Activated T-cell treated with anti-CD3 and anti-CD28 coated beads, Interleukin-2, amount 50 U/mL, for 4 hours (primary cell): ENCODE results near the gene SCARB1. TPM values are rescaled to one million over a fixed set of nuclear protein-coding genes. Genes with fewer than 3 reads are reported as not detected.

Experiments
- ATAC-seq, 2 donors: fragments of 200-7000 bp; cut with Tn5 transposase; one replicate each; pipeline ENCODE4 v1.10.0; 2021
- DNase-seq: peaks from one replicate; pipeline ENCODE4 v3.0.0-alpha.2; 2020
- H3K27me3 Mint-ChIP-seq: one replicate; pipeline ENCODE4 v1.8.0; 2021; ENCODE audit warnings: low read depth, mixed read lengths
- H3K36me3 Mint-ChIP-seq: one replicate; pipeline ENCODE4 v1.8.0; 2022; ENCODE audit warnings: mixed read lengths; ENCODE audit not compliant: insufficient read depth
- H3K4me1 Mint-ChIP-seq: one replicate; pipeline ENCODE4 v1.8.0; 2021; ENCODE audit warnings: low read depth, mixed read lengths
- H3K4me3 Mint-ChIP-seq: one replicate; pipeline ENCODE4 v1.8.0; 2021; ENCODE audit warnings: mild to moderate bottlenecking, moderate library complexity, mixed read lengths
- H3K9me3 Mint-ChIP-seq: one replicate; pipeline ENCODE4 v1.8.0; 2021; ENCODE audit warnings: mixed read lengths
- total RNA-seq, 3 donors: library from RNA; stranded (reverse); gene quantifications; one replicate each; pipeline ENCODE4 v1.2.1, GENCODE V29; 2021

SCARB1 gene
- total RNA-seq, 3 donors from 2014 or later: 17.0 to 29.9 (median 23.4) TPM

DNA sequence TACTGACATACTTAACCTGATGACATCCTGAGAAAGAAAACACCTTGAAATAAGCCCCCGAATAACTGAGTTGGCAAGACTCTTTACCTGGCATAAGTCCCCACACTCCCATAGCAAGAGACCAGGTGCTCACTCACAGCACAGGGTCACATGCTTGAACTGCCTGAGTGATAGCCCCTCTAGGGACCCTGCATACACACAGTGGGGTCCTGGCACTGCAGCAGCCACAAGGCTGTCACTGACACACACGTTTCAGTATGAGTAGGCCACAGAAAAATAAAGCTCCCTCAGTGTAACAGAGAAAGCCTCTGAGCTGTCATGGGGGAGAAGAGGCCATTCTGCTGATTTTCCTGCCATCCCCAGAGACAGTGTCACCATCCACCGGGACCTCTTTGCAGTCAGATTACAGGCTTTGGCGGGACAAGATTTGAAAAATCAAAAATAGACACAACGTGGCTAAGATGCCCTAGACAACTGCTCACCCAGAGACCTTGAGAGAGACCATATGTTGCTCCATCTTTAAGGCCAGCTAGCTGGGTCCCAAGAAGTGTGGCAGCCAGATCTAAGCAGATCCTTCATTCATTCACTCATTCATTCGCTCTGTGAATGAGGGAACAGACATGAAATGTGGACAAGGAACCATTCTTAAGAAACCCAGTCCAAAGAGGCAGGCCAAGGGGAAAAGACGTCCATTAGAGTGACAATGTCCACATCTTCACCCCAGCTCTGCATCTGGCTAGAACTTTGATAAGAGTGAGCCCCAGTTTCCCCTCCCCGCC, 1.6 kb downstream of the SCARB1 start:
- H3K4me1 Mint-ChIP-seq: peaks cover 18% of the 10 kb centered on the region
- DNase-seq: no peak
- H3K4me3 Mint-ChIP-seq: peak overlapping the region; percentile 80
- no peak for ATAC-seq
- H3K36me3 Mint-ChIP-seq: no peaks in the 10 kb centered on the region
- H3K9me3 Mint-ChIP-seq: no peaks in the 10 kb centered on the region
- H3K27me3 Mint-ChIP-seq: no peaks in the 10 kb centered on the region

DNA sequence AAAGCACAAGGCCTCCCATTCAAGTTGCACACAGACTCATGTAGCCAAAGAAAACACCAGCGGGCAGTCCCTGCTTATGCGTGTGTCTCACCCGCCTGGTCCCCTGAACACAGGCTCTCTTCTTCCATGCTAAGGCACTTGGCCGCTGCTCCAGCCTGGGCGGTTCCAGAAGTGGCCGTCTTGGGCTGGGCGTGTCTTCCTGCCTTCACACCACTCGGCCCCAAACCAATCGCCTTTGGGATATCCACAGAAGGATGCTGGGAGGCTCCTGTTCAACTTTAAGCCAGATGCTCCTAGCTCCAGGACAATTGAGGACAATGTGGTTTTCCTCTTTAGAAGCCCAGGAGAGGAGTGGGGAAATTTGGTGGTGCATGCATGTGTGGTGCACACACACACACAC, 2.2 kb downstream of the SCARB1 start:
- Mint-ChIP-seq H3K36me3 (no peaks in the 10 kb centered on the region), H3K4me1 (peaks cover 18% of the 10 kb centered on the region), H3K27me3 (no peaks in the 10 kb centered on the region), H3K4me3 (no peak overlapping the region), H3K9me3 (no peaks in the 10 kb centered on the region)
- ATAC-seq (no peak), DNase-seq (no peak)

DNA sequence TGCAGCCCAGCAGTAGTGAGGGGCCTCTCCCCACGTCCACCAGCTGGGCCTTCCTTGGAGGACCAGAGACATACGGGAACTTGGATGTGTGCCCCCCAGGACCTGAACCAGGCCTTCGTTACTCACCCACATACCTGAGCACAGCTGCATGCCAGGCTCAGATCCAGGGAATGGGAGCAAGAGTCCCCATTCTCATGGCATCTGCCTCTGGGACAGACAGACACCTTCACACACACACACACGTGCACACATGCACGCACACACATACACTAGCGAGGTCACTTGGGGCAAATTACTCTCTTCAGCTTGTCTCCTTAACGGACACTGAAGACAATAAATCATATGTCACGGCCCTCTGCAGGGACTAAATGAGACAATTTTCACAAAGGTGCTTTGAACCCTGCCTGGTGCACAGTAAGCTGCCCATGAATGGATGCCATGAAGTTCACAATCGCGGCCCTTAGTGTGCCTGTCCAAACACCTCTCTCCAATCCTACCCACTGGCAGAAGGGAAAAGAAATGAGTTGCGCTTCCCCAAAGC, 5.7 kb downstream of the SCARB1 start:
- Mint-ChIP-seq H3K4me3 (no peak overlapping the region), H3K27me3 (no peaks in the 10 kb centered on the region), H3K4me1 (peaks cover 14% of the 10 kb centered on the region), H3K36me3 (no peaks in the 10 kb centered on the region), H3K9me3 (no peaks in the 10 kb centered on the region)
- ATAC-seq (no peak), DNase-seq (no peak)

DNA sequence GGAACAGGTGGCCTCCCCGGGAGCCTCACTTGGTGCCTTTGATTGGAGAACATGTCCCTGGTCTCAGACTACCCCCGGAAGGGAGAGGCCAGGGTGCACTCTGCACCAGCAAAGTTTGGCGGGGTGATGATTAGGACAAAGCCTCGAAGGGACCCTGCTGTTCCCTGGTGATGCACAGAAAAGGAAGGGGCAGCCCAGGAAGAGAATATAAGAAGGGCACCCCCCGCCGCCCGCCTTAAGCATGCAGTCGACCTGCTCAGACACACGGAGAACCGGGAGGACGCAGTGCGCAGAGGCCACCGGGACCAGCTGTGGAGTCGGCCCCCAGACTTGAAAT, 6.9 kb downstream of the SCARB1 start:
- ATAC-seq (no peak), DNase-seq (no peak)
- H3K27me3 Mint-ChIP-seq: no peaks in the 10 kb centered on the region
- H3K4me3 Mint-ChIP-seq: no peak overlapping the region
- H3K4me1 Mint-ChIP-seq: peaks cover 7% of the 10 kb centered on the region
- H3K9me3 Mint-ChIP-seq: no peaks in the 10 kb centered on the region
- H3K36me3 Mint-ChIP-seq: no peaks in the 10 kb centered on the region

DNA sequence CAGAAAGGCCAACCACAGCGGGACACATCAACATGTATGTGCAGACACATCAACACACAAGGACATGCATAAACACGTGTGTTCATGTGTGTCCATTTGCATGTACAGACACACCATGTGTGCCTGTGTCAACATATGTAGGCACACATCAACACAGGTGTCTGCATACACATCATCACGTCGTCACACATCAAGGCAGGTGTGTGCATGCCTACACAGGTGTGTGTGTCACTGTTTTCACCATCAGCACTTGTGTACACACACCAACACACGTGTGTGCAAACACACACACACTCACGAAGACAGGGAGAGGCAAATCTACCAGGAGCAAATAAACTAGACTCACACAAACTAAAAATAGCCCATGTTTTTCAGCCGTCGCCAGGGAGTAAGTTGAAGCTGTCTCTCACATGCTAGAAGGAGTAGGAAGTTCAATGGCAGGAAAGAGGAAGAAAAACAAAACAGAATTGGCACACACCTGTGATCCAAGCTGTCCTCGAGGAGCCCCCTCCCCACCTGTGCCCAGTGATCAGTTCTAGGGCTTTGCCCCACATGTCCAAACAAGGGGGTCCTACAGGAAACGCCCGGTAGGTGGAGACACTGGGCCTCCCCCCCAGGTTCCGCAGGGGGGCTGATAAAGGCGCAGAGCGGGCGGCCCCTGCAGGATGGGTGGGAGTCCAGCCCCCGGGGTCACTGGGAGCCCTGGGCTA, 7.4 kb downstream of the SCARB1 start:
- ATAC-seq (peak in 1 of 2 donors; percentile 37), DNase-seq (no peak)
- H3K4me3 Mint-ChIP-seq: no peak overlapping the region
- H3K4me1 Mint-ChIP-seq: peaks cover 7% of the 10 kb centered on the region
- no peaks in the 10 kb centered on the region for H3K36me3 Mint-ChIP-seq
- H3K27me3 Mint-ChIP-seq: no peaks in the 10 kb centered on the region
- no peaks in the 10 kb centered on the region for H3K9me3 Mint-ChIP-seq

DNA sequence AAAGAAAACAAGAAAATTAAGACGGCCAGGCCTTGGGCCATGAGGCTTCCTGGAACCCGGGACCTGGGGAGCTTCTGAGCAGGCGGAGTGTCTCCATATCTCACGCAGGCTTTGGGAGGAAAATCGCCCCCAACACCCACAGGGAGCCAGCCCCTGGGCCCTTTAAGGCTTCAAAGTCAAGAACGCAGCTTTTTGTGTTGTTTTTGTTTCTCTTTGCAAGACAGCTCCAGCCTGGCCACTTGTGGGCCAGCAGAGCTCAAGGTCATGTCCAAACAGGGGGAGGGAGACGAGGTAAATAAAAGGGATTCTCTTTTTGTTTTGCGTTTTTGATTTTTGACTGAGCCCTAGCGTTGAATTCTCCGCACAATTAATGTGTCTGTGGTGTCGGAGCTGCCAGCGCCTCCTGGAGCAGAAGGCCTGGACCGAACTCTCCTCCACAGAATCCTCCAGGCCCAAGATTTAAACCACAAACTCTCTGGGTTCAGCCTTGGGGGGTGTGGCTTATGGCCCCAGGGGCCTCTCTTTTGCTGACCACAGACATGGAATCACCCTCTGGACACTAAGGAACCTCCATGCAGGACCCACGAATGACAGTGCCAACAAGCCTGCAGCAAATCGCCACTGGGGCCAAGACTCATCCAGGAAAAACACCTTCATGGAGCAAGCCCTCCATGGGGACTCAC, 8.2 kb downstream of the SCARB1 start:
- peaks cover 7% of the 10 kb centered on the region for H3K4me1 Mint-ChIP-seq
- H3K9me3 Mint-ChIP-seq: no peaks in the 10 kb centered on the region
- ATAC-seq (no peak), DNase-seq (no peak)
- no peak overlapping the region for H3K4me3 Mint-ChIP-seq
- H3K27me3 Mint-ChIP-seq: no peaks in the 10 kb centered on the region
- H3K36me3 Mint-ChIP-seq: no peaks in the 10 kb centered on the region

DNA sequence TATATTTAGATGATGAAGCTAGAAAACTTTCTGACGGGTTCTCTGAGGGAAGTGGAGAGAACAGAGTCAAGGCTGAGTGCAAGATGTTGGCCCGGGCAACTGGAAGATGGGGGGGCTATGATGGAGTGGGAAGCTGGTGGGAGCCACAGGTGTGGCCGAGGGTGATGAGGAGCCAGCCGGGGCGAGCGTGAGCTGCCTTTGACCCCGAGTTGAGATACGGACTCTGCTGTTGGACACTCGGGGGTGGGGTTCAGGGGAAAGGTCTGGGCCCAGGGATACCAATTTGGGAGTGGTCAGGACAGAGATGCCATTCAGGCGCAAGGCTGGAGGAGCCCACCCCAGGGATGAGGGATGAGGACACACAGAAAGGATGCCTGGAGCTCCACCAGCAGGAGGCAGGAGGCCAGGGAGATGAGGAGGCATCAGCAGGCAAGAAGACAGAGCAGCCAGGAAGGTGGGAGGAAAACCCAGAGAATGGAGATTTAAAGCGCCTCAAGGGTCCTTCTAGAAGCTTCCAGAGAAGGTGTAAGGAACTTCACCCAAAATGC, 9.0 kb downstream of the SCARB1 start:
- H3K36me3 Mint-ChIP-seq: no peaks in the 10 kb centered on the region
- no peak for DNase-seq
- no peaks in the 10 kb centered on the region for H3K9me3 Mint-ChIP-seq
- no peak overlapping the region for H3K4me3 Mint-ChIP-seq
- ATAC-seq: no peak
- H3K4me1 Mint-ChIP-seq: peaks cover 7% of the 10 kb centered on the region
- no peaks in the 10 kb centered on the region for H3K27me3 Mint-ChIP-seq

DNA sequence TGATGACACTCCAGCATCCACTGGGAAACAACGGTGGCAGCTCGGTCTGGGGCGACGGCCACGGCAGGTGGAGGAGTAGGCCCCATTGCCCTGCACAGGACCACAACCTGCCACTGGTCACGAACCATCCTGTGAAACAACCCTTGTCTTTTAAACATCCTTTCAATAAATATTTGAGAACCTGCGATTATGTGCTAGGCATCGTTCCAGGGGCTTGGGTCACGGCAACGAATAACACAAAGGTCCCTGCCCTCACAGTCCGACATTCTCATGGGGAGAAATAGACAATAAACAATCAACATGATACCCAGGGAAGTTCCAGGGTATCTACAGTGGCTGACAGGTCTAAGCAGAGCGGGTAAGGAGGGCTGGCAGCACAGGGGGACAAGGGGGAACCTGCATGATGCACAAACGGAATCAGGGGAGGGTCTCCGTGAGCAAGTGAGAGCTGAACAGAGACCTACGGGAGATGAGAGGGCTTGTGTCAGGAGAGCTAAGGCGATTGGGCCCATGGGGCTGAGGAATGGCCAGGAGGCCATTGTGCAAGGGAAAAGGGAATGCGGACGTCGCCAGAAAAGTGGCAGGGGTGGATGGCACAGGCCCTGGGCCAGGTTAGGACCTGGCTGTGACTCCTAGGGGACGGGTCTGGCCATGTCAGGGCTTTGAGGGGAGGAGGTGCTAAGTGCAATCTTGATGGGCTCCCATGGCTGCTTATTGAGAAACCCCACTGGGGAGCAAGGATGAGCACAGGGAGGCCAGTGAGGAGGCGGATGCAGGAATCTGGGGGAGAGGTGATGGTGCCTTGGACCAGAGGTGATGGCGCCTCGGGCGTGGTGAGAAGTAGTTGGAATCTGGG, 9.7 kb downstream of the SCARB1 start:
- H3K9me3 Mint-ChIP-seq: no peaks in the 10 kb centered on the region
- ATAC-seq: no peak
- H3K36me3 Mint-ChIP-seq: no peaks in the 10 kb centered on the region
- H3K4me1 Mint-ChIP-seq: peaks cover 7% of the 10 kb centered on the region
- H3K4me3 Mint-ChIP-seq: no peak overlapping the region
- no peaks in the 10 kb centered on the region for H3K27me3 Mint-ChIP-seq
- no peak for DNase-seq

DNA sequence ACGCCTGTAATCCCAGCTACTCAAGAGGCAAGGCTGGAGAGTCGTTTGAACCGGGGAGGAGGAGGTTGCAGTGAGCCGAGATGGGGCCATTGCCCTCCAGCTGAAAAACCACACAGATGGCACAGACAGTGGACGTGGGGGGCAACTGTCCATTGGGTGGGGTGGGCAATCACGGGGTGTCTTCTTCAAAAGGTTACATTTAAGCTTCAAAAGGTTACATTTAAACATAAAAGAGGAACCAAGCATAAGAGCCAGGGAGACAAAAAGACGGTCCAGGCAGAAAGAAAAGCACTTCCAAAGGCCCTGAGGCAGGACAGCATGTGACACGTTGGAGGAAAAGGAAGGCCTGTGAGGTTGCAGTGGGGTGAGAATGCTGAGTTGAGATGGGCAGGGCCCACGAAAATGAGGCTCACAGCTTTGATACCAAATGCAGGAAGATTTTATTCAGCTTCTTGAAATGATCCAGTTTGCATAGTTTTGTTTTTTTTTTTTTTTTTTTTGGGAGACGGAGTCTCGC, 10.7 kb downstream of the SCARB1 start:
- DNase-seq: no peak
- no peaks in the 10 kb centered on the region for H3K9me3 Mint-ChIP-seq
- ATAC-seq: no peak
- H3K27me3 Mint-ChIP-seq: no peaks in the 10 kb centered on the region
- no peak overlapping the region for H3K4me3 Mint-ChIP-seq
- no peaks in the 10 kb centered on the region for H3K36me3 Mint-ChIP-seq
- peaks cover 7% of the 10 kb centered on the region for H3K4me1 Mint-ChIP-seq

DNA sequence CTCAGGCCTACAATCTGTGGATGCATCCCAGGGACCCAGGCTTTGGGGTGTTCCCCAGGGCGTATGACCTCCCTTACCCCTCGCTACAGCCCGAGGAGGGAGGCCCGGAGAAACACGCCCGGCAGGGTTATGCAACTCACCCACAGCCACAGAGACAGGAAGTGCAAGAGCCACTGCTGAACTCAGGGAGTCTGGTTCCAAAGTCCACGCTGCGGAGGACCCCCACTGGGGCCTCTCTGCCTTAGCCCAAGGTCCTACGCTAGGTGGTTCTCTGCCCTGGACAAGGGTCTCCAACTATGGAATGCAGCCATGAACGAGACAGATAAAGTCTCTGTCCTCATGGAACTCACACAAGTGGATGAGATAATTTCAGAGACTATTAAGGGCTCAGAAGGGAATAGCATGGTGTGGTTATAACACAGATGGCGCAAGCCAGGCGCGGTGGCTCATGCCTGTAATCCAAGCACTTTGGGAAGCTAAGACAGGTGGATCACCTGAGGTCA, 11.3 kb downstream of the SCARB1 start:
- DNase-seq (no peak), ATAC-seq (no peak)
- Mint-ChIP-seq H3K4me3 (no peak overlapping the region), H3K9me3 (no peaks in the 10 kb centered on the region), H3K4me1 (peaks cover 7% of the 10 kb centered on the region), H3K27me3 (no peaks in the 10 kb centered on the region), H3K36me3 (no peaks in the 10 kb centered on the region)

DNA sequence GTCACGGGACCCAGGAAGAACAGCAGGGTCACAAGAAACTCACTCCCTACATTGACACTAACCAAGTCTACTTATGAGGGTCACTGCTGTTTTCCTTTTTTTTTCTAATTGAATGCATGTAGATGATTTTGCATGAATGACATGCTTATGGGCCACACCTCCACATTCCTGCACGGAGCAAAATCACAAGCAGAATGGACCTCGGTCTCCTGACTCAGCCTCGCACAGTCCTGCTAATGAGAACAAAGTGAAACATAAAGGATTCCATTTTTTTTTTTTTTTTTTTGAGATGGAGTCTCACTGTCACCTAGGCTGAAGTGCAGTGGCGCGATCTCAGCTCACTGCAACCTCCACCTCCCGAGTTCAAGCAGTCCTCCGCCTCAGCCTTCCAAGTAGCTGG, 12.3 kb downstream of the SCARB1 start:
- ATAC-seq: no peak
- H3K4me3 Mint-ChIP-seq: no peak overlapping the region

DNA sequence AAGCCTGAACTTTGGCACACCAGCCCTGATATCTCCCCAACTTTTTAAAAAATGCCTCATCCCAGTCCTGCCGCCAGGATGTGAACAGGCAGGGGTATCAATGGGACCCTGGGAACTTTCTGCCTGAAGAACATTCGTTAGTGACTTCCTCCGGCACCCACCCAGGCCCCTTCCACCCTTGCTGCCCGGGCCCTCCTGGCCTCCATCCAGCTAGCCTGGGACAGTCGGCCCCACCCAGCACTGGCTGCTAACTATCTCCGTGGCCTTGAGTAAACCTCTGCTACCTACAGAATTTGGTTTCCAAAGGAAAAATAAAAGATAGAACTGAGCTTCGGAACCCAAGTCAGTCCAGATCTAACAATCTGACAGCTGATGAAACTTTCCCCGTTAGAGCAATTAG, 14.3 kb downstream of the SCARB1 start:
- Mint-ChIP-seq H3K36me3 (no peaks in the 10 kb centered on the region), H3K4me3 (no peak overlapping the region), H3K9me3 (no peaks in the 10 kb centered on the region), H3K4me1 (peaks cover 4% of the 10 kb centered on the region), H3K27me3 (no peaks in the 10 kb centered on the region)
- ATAC-seq (no peak), DNase-seq (no peak)

More for the DNA sequence above, 12.3 kb downstream of the SCARB1 start:
- no peak for DNase-seq
- peaks cover 7% of the 10 kb centered on the region for H3K4me1 Mint-ChIP-seq
- H3K36me3 Mint-ChIP-seq: no peaks in the 10 kb centered on the region
- no peaks in the 10 kb centered on the region for H3K27me3 Mint-ChIP-seq
- no peaks in the 10 kb centered on the region for H3K9me3 Mint-ChIP-seq

DNA sequence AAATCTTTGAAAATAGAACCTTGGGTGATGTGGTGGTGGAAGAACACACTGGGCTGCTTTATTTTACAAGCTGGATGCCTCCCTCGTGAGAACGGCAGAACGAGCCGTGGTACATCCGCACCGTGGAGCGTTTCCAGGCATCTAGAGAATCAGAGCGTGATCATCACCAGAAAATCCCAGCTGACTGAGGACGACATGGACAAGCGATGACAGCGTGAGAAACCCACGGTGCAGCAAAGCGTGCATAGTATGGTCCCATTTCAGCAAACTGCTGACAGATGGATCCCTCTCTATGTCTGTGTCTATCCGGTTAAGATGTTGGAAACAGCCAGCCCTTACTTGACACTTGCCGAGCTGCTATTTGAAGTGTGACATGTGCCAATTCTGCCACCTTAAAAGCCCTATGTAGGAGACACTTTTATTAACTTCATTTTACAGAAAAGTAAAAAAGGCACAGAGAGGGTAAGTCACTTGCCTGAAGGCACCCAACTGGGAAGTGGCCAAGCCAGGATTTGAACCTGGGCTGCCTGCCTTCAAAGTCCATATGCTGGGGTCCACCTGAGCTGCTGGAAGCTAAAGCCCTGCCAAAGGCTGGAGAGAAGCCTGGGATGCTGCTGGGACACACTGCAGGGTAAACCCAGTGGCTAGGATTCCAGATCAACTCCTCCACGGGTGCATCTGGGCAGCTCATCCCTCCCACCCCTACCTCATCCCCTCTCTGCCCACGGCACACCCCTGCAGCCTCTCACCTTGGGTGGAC, 14.9 kb downstream of the SCARB1 start:
- DNase-seq (no peak), ATAC-seq (no peak)
- Mint-ChIP-seq H3K27me3 (no peaks in the 10 kb centered on the region), H3K4me1 (peaks cover 4% of the 10 kb centered on the region), H3K4me3 (no peak overlapping the region), H3K36me3 (no peaks in the 10 kb centered on the region), H3K9me3 (no peaks in the 10 kb centered on the region)
